WTC11 (cell line): ENCODE data around the gene PCDHGA8. TPM values are rescaled to one million over a fixed set of nuclear protein-coding genes. Genes with fewer than 3 reads are reported as not detected.
A peak's percentile ranks its signal among the peaks of the same experiment; 100 is the strongest.

Experiments
- ATAC-seq: fragments of 200-7000 bp; cut with Tn5 transposase; 2 replicates; pipeline ENCODE4 v1.10.0; 2021; ENCODE audit warnings: mild to moderate bottlenecking, moderate library complexity
- CTCF ChIA-PET: fragments of 300-600 bp; sonication (Branson Sonifier 250); formaldehyde crosslinking; loops from one replicate; lab custom pipeline; 2021; ENCODE audit warnings: antibody characterized with exemption; lab: Charles Lee
- POLR2A ChIA-PET: fragments of 350-600 bp; sonication (Branson Sonifier 250); formaldehyde crosslinking; loops from one replicate; lab custom pipeline; 2021; ENCODE audit warnings: antibody characterized with exemption; lab: Charles Lee
- DNase-seq: peaks from one replicate; pipeline ENCODE4 v3.0.0; 2021; ENCODE audit warnings: low spot score
- H3K27ac Mint-ChIP-seq: 2 replicates; pipeline ENCODE4 v1.8.0; 2021; ENCODE audit warnings: mixed read lengths
- H3K27me3 Mint-ChIP-seq: 2 replicates; pipeline ENCODE4 v1.8.0; 2021; ENCODE audit warnings: low read depth, mild to moderate bottlenecking, moderate library complexity, mixed read lengths
- H3K36me3 Mint-ChIP-seq: 2 replicates; pipeline ENCODE4 v1.8.0; 2021; ENCODE audit warnings: mixed read lengths
- H3K4me1 Mint-ChIP-seq: 2 replicates; pipeline ENCODE4 v1.8.0; 2022; ENCODE audit warnings: mixed read lengths
- H3K4me3 Mint-ChIP-seq: 2 replicates; pipeline ENCODE4 v1.8.0; 2021; ENCODE audit warnings: mild to moderate bottlenecking, moderate library complexity, mixed read lengths
- H3K9me3 Mint-ChIP-seq: 2 replicates; pipeline ENCODE4 v1.8.0; 2021; ENCODE audit warnings: mixed read lengths
- CREB1 ChIP-seq: sonication (generic); formaldehyde crosslinking; IDR thresholded peaks from 2 replicates; pipeline ENCODE4 v1.8.0; 2023; ENCODE audit warnings: mild to moderate bottlenecking, missing genetic modification reagents
- ELF4 ChIP-seq: sonication (generic); formaldehyde crosslinking; IDR thresholded peaks from 2 replicates; pipeline ENCODE4 v1.8.1; 2022; ENCODE audit warnings: low read depth, mild to moderate bottlenecking, moderate library complexity, missing genetic modification reagents
- ETV6 ChIP-seq: sonication (generic); formaldehyde crosslinking; IDR thresholded peaks from 2 replicates; pipeline ENCODE4 v1.8.1; 2022; ENCODE audit warnings: mild to moderate bottlenecking, missing genetic modification reagents
- FOXK1 ChIP-seq: sonication (generic); formaldehyde crosslinking; IDR thresholded peaks from 2 replicates; pipeline ENCODE4 v1.8.0; 2022; ENCODE audit warnings: mild to moderate bottlenecking, moderate library complexity, missing genetic modification reagents
- FOXP1 ChIP-seq: sonication (generic); formaldehyde crosslinking; IDR thresholded peaks from 2 replicates; pipeline ENCODE4 v1.8.0; 2022; ENCODE audit warnings: missing genetic modification reagents, mild to moderate bottlenecking, moderate library complexity, borderline replicate concordance
- HMGA2 ChIP-seq: fragments of 250-450 bp; sonication (Bioruptor Pico); IDR thresholded peaks from 2 replicates; pipeline ENCODE4 v1.4.0; 2021; ENCODE audit warnings: mild to moderate bottlenecking, moderate library complexity
- MXD4 ChIP-seq: fragments of 250-450 bp; sonication (Bioruptor Pico); IDR thresholded peaks from 2 replicates; pipeline ENCODE4 v1.8.0; 2021; ENCODE audit warnings: mild to moderate bottlenecking, moderate library complexity, borderline replicate concordance
- PRRX2 ChIP-seq: fragments of 250-450 bp; sonication (Bioruptor Pico); IDR thresholded peaks from 2 replicates; pipeline ENCODE4 v1.8.0; 2021; ENCODE audit warnings: mild to moderate bottlenecking
- RORB ChIP-seq: fragments of 250-450 bp; sonication (Bioruptor Pico); IDR thresholded peaks from 2 replicates; pipeline ENCODE4 v1.9.0; 2021; ENCODE audit warnings: mild to moderate bottlenecking
- TCF7 ChIP-seq: sonication (generic); formaldehyde crosslinking; IDR thresholded peaks from 2 replicates; pipeline ENCODE4 v1.8.0; 2022; ENCODE audit warnings: mild to moderate bottlenecking, low read depth, missing genetic modification reagents, moderate library complexity
- TEAD1 ChIP-seq: sonication (generic); formaldehyde crosslinking; IDR thresholded peaks from 2 replicates; pipeline ENCODE4 v1.8.0; 2022; ENCODE audit warnings: mild to moderate bottlenecking, missing genetic modification reagents
- ZBTB21 ChIP-seq: sonication (generic); formaldehyde crosslinking; IDR thresholded peaks from 2 replicates; pipeline ENCODE4 v1.8.1; 2023; ENCODE audit warnings: mild to moderate bottlenecking, missing genetic modification reagents, borderline replicate concordance
- ZNF121 ChIP-seq: sonication (generic); formaldehyde crosslinking; IDR thresholded peaks from 2 replicates; pipeline ENCODE4 v1.8.0; 2023; ENCODE audit warnings: missing genetic modification reagents
- ZNF138 ChIP-seq: sonication (generic); formaldehyde crosslinking; conservative IDR thresholded peaks from 2 replicates; pipeline ENCODE4 v1.8.1; 2022; ENCODE audit warnings: mild to moderate bottlenecking, moderate library complexity, missing genetic modification reagents
- ZNF416 ChIP-seq: fragments of 250-450 bp; sonication (Bioruptor Pico); IDR thresholded peaks from 2 replicates; pipeline ENCODE4 v1.9.0; 2021; ENCODE audit warnings: mild to moderate bottlenecking, inconsistent platforms
- total RNA-seq: library from RNA; stranded (reverse); gene quantifications from 3 replicates; pipeline ENCODE4 v1.2.3, GENCODE V29; 2021
- TF ChIP-seq, protein P1 (sequence below): sonication (generic); formaldehyde crosslinking; IDR thresholded peaks from 2 replicates; pipeline ENCODE4 v1.8.0; 2022; ENCODE audit warnings: missing genetic modification reagents
- TF ChIP-seq, protein P2 (sequence below): fragments of 250-450 bp; sonication (Bioruptor Pico); IDR thresholded peaks from 2 replicates; pipeline ENCODE4 v1.8.0; 2021; ENCODE audit warnings: mild to moderate bottlenecking
- TF ChIP-seq, protein P3 (sequence below): sonication (generic); formaldehyde crosslinking; IDR thresholded peaks from 2 replicates; pipeline ENCODE4 v1.8.0; 2022; ENCODE audit warnings: mild to moderate bottlenecking, missing genetic modification reagents
- TF ChIP-seq, protein P4 (sequence below): sonication (generic); formaldehyde crosslinking; IDR thresholded peaks from 2 replicates; pipeline ENCODE4 v1.8.0; 2022; ENCODE audit warnings: mild to moderate bottlenecking, missing genetic modification reagents
- TF ChIP-seq, protein P5 (sequence below): sonication (generic); formaldehyde crosslinking; conservative IDR thresholded peaks from 2 replicates; pipeline ENCODE4 v1.8.1; 2023; ENCODE audit warnings: mild to moderate bottlenecking, low read depth, missing genetic modification reagents, moderate library complexity

The PCDHGA8 gene
- total RNA-seq, 1 experiment from 2014 or later, result 2.1 TPM

DNA sequence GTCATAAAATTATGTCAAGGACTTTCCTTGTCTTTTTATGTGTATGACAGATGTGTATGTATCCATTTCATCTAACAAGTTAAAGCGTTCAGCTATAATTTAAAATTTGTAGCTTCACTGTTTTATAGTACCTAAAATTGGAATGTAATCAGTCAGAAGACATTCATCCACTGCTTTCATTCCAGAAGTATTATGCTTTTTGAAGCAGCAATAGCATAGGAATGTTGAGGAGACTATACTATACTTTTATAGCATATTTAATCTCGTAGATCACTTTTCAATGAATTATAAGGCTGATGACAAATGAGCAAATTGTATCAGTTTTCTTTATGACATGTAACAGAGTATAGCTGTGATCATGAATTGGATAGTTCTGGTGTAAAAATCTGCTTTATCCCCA, 44.8 kb downstream of the PCDHGA8 start:
- CTCF ChIA-PET, result no interaction called here
- Mint-ChIP-seq H3K36me3 (peaks cover 34% of the 10 kb centered on the region), H3K4me3 (no peak overlapping the region), H3K4me1 (peaks cover 10% of the 10 kb centered on the region), H3K27ac (no peak overlapping the region), H3K9me3 (peaks cover 33% of the 10 kb centered on the region), H3K27me3 (no peaks in the 10 kb centered on the region)
- POLR2A ChIA-PET, result no interaction called here
- ATAC-seq, result no peak
- DNase-seq, result no peak
- no peak for TF ChIP-seq TEAD1 (CRISPR knock-in tag)
- TF ChIP-seq, protein P1, sequence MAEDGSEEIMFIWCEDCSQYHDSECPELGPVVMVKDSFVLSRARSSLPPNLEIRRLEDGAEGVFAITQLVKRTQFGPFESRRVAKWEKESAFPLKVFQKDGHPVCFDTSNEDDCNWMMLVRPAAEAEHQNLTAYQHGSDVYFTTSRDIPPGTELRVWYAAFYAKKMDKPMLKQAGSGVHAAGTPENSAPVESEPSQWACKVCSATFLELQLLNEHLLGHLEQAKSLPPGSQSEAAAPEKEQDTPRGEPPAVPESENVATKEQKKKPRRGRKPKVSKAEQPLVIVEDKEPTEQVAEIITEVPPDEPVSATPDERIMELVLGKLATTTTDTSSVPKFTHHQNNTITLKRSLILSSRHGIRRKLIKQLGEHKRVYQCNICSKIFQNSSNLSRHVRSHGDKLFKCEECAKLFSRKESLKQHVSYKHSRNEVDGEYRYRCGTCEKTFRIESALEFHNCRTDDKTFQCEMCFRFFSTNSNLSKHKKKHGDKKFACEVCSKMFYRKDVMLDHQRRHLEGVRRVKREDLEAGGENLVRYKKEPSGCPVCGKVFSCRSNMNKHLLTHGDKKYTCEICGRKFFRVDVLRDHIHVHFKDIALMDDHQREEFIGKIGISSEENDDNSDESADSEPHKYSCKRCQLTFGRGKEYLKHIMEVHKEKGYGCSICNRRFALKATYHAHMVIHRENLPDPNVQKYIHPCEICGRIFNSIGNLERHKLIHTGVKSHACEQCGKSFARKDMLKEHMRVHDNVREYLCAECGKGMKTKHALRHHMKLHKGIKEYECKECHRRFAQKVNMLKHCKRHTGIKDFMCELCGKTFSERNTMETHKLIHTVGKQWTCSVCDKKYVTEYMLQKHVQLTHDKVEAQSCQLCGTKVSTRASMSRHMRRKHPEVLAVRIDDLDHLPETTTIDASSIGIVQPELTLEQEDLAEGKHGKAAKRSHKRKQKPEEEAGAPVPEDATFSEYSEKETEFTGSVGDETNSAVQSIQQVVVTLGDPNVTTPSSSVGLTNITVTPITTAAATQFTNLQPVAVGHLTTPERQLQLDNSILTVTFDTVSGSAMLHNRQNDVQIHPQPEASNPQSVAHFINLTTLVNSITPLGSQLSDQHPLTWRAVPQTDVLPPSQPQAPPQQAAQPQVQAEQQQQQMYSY (CRISPR knock-in tag), result no peak
- TF ChIP-seq RORB, result no peak
- TF ChIP-seq ZNF416 (CRISPR knock-in tag), result no peak
- TF ChIP-seq FOXK1 (CRISPR knock-in tag), result no peak
- TF ChIP-seq, protein P2, sequence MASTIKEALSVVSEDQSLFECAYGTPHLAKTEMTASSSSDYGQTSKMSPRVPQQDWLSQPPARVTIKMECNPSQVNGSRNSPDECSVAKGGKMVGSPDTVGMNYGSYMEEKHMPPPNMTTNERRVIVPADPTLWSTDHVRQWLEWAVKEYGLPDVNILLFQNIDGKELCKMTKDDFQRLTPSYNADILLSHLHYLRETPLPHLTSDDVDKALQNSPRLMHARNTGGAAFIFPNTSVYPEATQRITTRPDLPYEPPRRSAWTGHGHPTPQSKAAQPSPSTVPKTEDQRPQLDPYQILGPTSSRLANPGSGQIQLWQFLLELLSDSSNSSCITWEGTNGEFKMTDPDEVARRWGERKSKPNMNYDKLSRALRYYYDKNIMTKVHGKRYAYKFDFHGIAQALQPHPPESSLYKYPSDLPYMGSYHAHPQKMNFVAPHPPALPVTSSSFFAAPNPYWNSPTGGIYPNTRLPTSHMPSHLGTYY (CRISPR knock-in tag), result no peak
- TF ChIP-seq HMGA2 (CRISPR knock-in tag), result no peak
- no peak for TF ChIP-seq ETV6 (CRISPR knock-in tag)
- TF ChIP-seq ZNF138 (CRISPR knock-in tag), result no peak
- TF ChIP-seq TCF7 (CRISPR knock-in tag), result no peak
- TF ChIP-seq MXD4 (CRISPR knock-in tag), result no peak
- TF ChIP-seq, protein P3, sequence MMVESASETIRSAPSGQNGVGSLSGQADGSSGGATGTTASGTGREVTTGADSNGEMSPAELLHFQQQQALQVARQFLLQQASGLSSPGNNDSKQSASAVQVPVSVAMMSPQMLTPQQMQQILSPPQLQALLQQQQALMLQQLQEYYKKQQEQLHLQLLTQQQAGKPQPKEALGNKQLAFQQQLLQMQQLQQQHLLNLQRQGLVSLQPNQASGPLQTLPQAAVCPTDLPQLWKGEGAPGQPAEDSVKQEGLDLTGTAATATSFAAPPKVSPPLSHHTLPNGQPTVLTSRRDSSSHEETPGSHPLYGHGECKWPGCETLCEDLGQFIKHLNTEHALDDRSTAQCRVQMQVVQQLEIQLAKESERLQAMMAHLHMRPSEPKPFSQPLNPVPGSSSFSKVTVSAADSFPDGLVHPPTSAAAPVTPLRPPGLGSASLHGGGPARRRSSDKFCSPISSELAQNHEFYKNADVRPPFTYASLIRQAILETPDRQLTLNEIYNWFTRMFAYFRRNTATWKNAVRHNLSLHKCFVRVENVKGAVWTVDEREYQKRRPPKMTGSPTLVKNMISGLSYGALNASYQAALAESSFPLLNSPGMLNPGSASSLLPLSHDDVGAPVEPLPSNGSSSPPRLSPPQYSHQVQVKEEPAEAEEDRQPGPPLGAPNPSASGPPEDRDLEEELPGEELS (CRISPR knock-in tag), result no peak
- TF ChIP-seq ZNF121 (CRISPR knock-in tag), result no peak
- no peak for TF ChIP-seq ZBTB21 (CRISPR knock-in tag)
- no peak for TF ChIP-seq CREB1 (CRISPR knock-in tag)
- TF ChIP-seq, all 79 proteins: peak for 0

DNA sequence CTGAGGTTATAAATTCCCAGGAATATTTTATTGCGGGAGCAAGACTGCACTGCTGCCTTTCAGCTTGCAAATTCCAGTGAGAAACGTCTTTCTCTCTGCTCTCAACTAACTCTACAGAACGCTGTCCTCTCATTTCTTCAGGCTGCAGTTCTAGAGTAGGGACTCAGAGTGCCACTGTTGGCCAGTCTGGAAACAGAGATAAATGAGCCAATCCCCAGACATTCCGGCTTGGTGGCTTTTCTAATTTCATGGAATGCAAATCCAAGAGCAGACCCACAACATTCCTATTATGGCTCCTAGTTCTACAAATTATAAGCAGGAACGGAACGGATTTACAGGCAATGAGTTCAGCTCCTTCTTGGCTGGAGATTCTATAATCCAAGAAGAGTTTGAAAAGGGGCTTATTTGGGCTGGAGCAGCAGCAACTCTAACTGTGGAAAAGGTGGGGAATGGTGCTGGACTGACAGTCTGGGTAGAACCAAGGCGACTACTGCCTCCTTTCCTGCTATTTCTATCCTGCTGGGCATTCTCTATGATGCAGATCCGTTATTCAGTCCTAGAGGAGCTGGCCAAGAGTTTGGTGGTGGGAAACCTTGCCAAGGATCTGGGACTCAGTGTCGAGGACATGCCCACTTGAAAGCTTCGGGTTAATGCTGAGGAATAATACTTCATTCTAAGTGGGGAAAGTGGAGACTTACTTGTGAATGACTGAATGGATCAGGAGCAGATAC, 47.1 kb downstream of the PCDHGA8 start:
- Mint-ChIP-seq H3K27me3 (no peaks in the 10 kb centered on the region), H3K9me3 (peaks cover 19% of the 10 kb centered on the region), H3K4me3 (no peak overlapping the region), H3K36me3 (peaks cover 15% of the 10 kb centered on the region; the same call in 1 of the 2 replicates), H3K4me1 (peaks cover 10% of the 10 kb centered on the region), H3K27ac (no peak overlapping the region; the same call in 1 of the 2 replicates)
- ChIA-PET CTCF (interaction anchor here (0.6 to 2.5 kb wide), 11 partner anchors 9 to 1121 kb away, joined by 3 to 15 read pairs (median 4); partner anchors contain the start of genes PCDHGA10, PCDHGA12, PCDHGB7 and PCDHGC3), POLR2A (no interaction called here)
- DNase-seq, result no peak
- peak; percentile 76 for ATAC-seq
- TF ChIP-seq FOXP1 (CRISPR knock-in tag), result no peak
- TF ChIP-seq, protein P2 (CRISPR knock-in tag), result no peak
- TF ChIP-seq, protein P4, sequence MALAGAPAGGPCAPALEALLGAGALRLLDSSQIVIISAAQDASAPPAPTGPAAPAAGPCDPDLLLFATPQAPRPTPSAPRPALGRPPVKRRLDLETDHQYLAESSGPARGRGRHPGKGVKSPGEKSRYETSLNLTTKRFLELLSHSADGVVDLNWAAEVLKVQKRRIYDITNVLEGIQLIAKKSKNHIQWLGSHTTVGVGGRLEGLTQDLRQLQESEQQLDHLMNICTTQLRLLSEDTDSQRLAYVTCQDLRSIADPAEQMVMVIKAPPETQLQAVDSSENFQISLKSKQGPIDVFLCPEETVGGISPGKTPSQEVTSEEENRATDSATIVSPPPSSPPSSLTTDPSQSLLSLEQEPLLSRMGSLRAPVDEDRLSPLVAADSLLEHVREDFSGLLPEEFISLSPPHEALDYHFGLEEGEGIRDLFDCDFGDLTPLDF (CRISPR knock-in tag), result no peak
- no peak for TF ChIP-seq ELF4 (CRISPR knock-in tag)
- no peak for TF ChIP-seq MXD4 (CRISPR knock-in tag)
- TF ChIP-seq, protein P5, sequence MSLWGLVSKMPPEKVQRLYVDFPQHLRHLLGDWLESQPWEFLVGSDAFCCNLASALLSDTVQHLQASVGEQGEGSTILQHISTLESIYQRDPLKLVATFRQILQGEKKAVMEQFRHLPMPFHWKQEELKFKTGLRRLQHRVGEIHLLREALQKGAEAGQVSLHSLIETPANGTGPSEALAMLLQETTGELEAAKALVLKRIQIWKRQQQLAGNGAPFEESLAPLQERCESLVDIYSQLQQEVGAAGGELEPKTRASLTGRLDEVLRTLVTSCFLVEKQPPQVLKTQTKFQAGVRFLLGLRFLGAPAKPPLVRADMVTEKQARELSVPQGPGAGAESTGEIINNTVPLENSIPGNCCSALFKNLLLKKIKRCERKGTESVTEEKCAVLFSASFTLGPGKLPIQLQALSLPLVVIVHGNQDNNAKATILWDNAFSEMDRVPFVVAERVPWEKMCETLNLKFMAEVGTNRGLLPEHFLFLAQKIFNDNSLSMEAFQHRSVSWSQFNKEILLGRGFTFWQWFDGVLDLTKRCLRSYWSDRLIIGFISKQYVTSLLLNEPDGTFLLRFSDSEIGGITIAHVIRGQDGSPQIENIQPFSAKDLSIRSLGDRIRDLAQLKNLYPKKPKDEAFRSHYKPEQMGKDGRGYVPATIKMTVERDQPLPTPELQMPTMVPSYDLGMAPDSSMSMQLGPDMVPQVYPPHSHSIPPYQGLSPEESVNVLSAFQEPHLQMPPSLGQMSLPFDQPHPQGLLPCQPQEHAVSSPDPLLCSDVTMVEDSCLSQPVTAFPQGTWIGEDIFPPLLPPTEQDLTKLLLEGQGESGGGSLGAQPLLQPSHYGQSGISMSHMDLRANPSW (CRISPR knock-in tag), result no peak
- TF ChIP-seq ZNF138 (CRISPR knock-in tag), result no peak
- TF ChIP-seq PRRX2, result no peak
